Measurements from ENCODE around the gene PAX5.

PAX5 gene

DNA sequence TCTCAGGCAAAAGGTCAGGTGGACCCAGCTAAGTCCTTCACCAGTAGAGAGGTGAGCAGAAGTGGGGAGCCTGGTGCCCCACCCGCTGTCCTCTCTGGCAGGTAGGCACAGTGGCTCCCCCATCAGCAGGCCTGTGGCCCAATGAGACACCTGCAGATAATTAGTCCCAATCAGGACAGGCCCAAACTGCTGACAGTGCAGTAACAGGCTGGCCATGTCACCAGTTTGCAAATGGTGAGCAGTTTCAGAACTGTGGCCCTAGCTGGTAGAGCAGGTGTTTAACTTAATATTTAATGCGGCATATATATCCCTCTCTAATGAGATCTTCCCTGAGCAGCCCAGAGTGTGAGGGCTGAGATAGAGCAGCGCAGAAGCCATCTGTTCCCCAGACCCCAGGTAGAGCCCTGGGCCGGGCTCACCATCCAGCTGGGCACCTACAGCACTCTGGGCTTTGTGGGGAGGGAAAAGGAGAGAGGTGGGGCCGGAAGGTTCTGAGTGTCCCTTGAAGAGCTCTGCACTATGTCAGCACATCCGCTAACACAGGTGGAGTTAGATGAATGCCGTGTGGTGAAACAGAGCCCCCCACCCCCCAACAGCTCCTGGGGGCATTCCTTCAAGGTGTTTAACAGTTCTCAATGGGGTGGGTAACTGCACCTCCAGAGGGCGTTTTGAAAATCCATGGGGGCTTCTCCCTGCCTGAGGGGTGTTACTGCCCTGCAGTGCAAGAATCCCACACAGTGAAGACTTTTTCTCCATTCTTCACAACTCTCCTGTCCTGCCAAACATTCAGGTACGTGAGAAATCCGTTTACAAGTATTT, 120.5 kb downstream of the PAX5 start:
- no peaks in the 10 kb centered on the region for H3K27me3 ChIP-seq (ENCODE audit: insufficient read depth, low read depth)
- H4K20me1 ChIP-seq (ENCODE audit: insufficient read depth) = no peaks in the 10 kb centered on the region
- no peaks in the 10 kb centered on the region for H3K79me2 ChIP-seq (ENCODE audit: insufficient read depth, low read depth)
- no peaks in the 10 kb centered on the region for H3K36me3 ChIP-seq (ENCODE audit: insufficient read depth)
- H3K4me2 ChIP-seq = peak overlapping the region; percentile 40; the same call in 1 of the 2 replicates
- H2AFZ ChIP-seq (ENCODE audit: low read depth) = no peak overlapping the region
- TF ChIP-seq, protein P1, sequence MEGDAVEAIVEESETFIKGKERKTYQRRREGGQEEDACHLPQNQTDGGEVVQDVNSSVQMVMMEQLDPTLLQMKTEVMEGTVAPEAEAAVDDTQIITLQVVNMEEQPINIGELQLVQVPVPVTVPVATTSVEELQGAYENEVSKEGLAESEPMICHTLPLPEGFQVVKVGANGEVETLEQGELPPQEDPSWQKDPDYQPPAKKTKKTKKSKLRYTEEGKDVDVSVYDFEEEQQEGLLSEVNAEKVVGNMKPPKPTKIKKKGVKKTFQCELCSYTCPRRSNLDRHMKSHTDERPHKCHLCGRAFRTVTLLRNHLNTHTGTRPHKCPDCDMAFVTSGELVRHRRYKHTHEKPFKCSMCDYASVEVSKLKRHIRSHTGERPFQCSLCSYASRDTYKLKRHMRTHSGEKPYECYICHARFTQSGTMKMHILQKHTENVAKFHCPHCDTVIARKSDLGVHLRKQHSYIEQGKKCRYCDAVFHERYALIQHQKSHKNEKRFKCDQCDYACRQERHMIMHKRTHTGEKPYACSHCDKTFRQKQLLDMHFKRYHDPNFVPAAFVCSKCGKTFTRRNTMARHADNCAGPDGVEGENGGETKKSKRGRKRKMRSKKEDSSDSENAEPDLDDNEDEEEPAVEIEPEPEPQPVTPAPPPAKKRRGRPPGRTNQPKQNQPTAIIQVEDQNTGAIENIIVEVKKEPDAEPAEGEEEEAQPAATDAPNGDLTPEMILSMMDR (conservative IDR thresholded peaks at IDR 0.05; ENCODE audit: low read depth, low read length) = peak; percentile 39
- H3K9ac ChIP-seq = no peak overlapping the region
- peak overlapping the region; percentile 8; the same call in 1 of the 2 replicates for H3K27ac ChIP-seq
- peaks cover 25% of the 10 kb centered on the region for H3K4me1 ChIP-seq (ENCODE audit: low read depth, poor library complexity, severe bottlenecking)
- no peak overlapping the region for H3K4me3 ChIP-seq (IDR thresholded peaks at IDR 0.05; ENCODE audit: insufficient read depth, low read depth, low read length)

DNA sequence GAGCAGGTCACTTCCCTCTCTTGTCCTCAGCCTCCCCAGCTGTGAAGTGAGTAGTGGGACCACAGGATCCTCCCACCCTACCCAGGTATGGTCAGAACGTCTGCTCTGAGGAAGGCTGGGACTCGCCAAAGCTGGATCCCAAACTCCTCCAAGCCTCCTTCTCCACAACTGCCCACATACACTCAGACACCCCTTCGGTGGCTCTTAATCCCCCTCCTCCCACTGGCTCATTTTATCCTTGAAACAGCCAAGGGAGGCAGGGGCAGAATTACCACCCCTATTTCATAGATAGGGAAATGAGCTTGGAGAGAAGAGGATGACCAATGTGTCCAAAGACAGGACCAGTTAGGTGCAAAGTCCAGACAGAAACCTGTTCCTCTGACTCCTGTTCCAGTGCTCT, 121.4 kb downstream of the PAX5 start:
- H3K4me3 ChIP-seq (IDR thresholded peaks at IDR 0.05; ENCODE audit: insufficient read depth, low read depth, low read length) = no peak overlapping the region
- H2AFZ ChIP-seq (ENCODE audit: low read depth) = no peak overlapping the region
- TF ChIP-seq, protein P1 (conservative IDR thresholded peaks at IDR 0.05; ENCODE audit: low read depth, low read length) = no peak
- no peaks in the 10 kb centered on the region for H4K20me1 ChIP-seq (ENCODE audit: insufficient read depth)
- peaks cover 28% of the 10 kb centered on the region for H3K4me1 ChIP-seq (ENCODE audit: low read depth, poor library complexity, severe bottlenecking)
- H3K79me2 ChIP-seq (ENCODE audit: insufficient read depth, low read depth) = no peaks in the 10 kb centered on the region
- H3K27me3 ChIP-seq (ENCODE audit: insufficient read depth, low read depth) = no peaks in the 10 kb centered on the region
- H3K9ac ChIP-seq = no peak overlapping the region
- no peak overlapping the region for H3K27ac ChIP-seq
- H3K4me2 ChIP-seq = no peak overlapping the region
- no peaks in the 10 kb centered on the region for H3K36me3 ChIP-seq (ENCODE audit: insufficient read depth)

DNA sequence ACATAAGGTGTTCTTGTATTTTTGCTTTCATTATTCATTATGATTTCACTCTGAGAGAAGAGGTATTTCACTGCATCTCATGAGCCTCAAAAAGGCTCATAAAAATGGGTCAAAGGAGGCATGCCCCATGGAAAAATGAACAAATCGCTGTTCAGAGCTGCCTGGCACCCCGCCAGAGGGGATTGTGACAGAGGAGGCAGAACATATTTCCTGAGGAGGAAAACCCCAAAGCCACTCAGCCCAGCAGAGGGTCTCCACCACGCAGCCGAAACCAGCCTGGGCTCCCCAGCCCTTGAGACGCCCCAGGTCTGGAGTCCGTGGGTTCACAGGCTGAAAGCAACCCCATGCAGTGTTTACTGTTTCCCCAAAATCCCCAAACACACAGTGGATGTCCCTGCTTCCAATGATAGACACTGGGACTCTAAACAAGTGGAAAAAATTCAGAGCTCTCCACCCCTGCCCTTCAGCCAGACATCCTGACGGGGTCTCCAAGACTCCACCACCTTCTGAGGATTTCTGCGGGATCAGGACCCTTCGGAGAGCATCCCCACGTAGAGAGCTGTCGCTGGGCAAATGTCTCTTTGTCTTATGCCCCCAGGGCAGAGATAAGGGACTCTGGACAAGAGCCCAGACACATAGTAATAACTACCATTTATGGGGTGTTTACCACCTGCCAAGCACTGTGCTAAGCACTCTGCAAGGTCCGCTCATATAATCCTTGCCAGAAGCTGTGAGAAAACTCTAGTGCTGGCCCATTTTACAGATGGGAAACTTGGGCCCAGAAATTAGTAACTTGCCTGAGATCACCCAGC, 122.3 kb downstream of the PAX5 start:
- Histone ChIP-seq H3K27me3 (ENCODE audit: insufficient read depth, low read depth) (no peaks in the 10 kb centered on the region), H4K20me1 (ENCODE audit: insufficient read depth) (no peaks in the 10 kb centered on the region), H3K4me3 (IDR thresholded peaks at IDR 0.05; ENCODE audit: insufficient read depth, low read depth, low read length) (no peak overlapping the region), H3K4me2 (no peak overlapping the region), H3K79me2 (ENCODE audit: insufficient read depth, low read depth) (no peaks in the 10 kb centered on the region), H2AFZ (ENCODE audit: low read depth) (no peak overlapping the region), H3K4me1 (ENCODE audit: low read depth, poor library complexity, severe bottlenecking) (peaks cover 28% of the 10 kb centered on the region), H3K9ac (no peak overlapping the region), H3K27ac (no peak overlapping the region), H3K36me3 (ENCODE audit: insufficient read depth) (no peaks in the 10 kb centered on the region)
- TF ChIP-seq, protein P1 (conservative IDR thresholded peaks at IDR 0.05; ENCODE audit: low read depth, low read length) = no peak

DNA sequence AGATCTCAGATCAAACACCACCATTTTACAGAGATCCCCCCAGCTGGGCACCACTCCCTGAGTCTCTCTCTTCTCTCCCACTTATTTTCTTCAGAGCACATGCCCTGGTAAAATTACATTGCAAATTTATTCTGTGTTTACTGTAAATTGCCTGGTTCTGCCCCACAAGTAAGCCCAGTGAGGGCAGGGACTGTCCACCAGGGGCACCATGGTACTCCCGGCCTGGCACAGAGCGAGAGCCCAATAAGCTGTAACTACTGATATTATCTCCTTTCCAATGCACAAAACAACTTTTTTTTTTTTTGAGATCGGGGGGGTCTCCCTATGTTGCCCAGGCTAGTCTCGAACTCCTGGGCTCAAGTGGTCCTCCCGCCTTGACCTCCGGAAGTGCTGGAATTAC, 123.0 kb downstream of the PAX5 start:
- peaks cover 28% of the 10 kb centered on the region for H3K4me1 ChIP-seq (ENCODE audit: low read depth, poor library complexity, severe bottlenecking)
- no peaks in the 10 kb centered on the region for H3K79me2 ChIP-seq (ENCODE audit: insufficient read depth, low read depth)
- H3K9ac ChIP-seq = no peak overlapping the region
- TF ChIP-seq, protein P1 (conservative IDR thresholded peaks at IDR 0.05; ENCODE audit: low read depth, low read length) = no peak
- H3K27me3 ChIP-seq (ENCODE audit: insufficient read depth, low read depth) = no peaks in the 10 kb centered on the region
- H4K20me1 ChIP-seq (ENCODE audit: insufficient read depth) = no peaks in the 10 kb centered on the region
- no peak overlapping the region for H3K4me3 ChIP-seq (IDR thresholded peaks at IDR 0.05; ENCODE audit: insufficient read depth, low read depth, low read length)
- no peak overlapping the region for H3K4me2 ChIP-seq
- no peaks in the 10 kb centered on the region for H3K36me3 ChIP-seq (ENCODE audit: insufficient read depth)
- no peak overlapping the region for H2AFZ ChIP-seq (ENCODE audit: low read depth)
- H3K27ac ChIP-seq = no peak overlapping the region

All from KMS-11 (cell line).